ENCODE results near the gene WFIKKN1. TPM values are rescaled to one million over a fixed set of nuclear protein-coding genes. Genes with fewer than 3 reads are reported as not detected.

WFIKKN1 gene
- total and polyA plus RNA-seq, 2 of the 13 experiments (the other 11 are each of a cell fraction or from before 2014, with no cell fraction given): 1.7 to 4.9 TPM

DNA sequence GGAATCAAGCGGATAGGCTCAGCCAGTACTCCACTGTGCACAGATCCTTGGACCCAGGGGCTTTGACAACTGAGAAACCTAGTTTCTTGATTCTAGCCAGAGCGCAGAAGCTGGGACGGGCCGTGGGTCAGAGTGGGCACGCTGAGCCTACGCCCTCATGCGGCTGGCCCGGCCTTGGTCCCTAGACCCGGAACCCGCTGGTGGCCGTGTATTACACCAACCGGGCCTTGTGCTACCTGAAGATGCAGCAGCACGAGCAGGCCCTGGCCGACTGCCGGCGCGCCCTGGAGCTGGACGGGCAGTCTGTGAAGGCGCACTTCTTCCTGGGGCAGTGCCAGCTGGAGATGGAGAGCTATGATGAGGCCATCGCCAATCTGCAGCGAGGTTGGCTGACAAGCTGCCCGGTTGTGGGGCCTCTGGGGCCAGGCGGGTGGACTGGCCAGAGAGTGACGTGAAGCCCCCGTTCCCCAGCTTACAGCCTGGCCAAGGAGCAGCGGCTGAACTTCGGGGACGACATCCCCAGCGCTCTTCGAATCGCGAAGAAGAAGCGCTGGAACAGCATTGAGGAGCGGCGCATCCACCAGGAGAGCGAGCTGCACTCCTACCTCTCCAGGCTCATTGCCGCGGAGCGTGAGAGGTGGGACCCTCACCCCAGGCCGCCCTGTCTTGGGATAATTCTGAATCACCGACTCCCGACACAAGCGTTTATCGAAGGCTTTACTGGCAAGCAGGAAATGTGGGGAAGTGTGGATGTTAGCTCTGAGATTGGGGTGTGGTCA lies 50.4 kb downstream of the WFIKKN1 start:
- H4K20me1 ChIP-seq (ENCODE audit: insufficient read depth, low read length): 0 out of 2 replicates have a peak, but pooled peaks cover 3% of the 10 kb centered on the region
- peak overlapping the region; percentile 80 for H3K4me2 ChIP-seq (ENCODE audit: low read depth, low read length)
- no peaks in the 10 kb centered on the region; a peak in 1 of 5 replicates for H3K27me3 ChIP-seq (ENCODE audit: control insufficient read depth in 1 of 2, insufficient read depth in 2 of 2, low read length in 2 of 2)
- FAIRE-seq (no peak), ATAC-seq (peak; percentile 14), DNase-seq (ENCODE audit: low spot score) (peak; percentile 49)
- no peaks in the 10 kb centered on the region for H3K9me3 ChIP-seq (ENCODE audit: low read length)
- peaks cover 16% of the 10 kb centered on the region for H3K79me2 ChIP-seq (ENCODE audit: insufficient read depth, low read length)
- peak overlapping the region; percentile 76 for H3K27ac ChIP-seq (ENCODE audit: extremely low read length, insufficient read depth, low read length)
- peaks cover 33% of the 10 kb centered on the region for H3K4me1 ChIP-seq (ENCODE audit: insufficient read depth, low read length)
- 53% methylated on average over 34 of the region's 44 CpGs for WGBS (ENCODE audit: low lambda C conversion rate)
- peaks cover 8 to 17% of the 10 kb centered on the region in 2 experiments; a peak in 4 of 5 replicates for H3K36me3 ChIP-seq (replicated peaks in 1 of 2; ENCODE audit: control insufficient read depth in 1 of 2, insufficient read depth in 2 of 2, low read length in 2 of 2)
- BruUV-seq (replicated peaks): no TSS peak
- in situ Hi-C loops (cut with HindIII; ENCODE audit: extremely low pct_ligation_motif_present, low pct_unique_long_range_greater_than_20kb) (no loop called here), intact Hi-C loops (cut with micrococcal nuclease; ENCODE audit: unreplicated experiment) (no loop called here)
- H3K9ac ChIP-seq (ENCODE audit: insufficient read depth, low read depth, low read length): peak overlapping the region; percentile 82
- H2AFZ ChIP-seq (ENCODE audit: low read length): no peak overlapping the region
- CTCF ChIA-PET (ENCODE audit: low intra/inter-chr PET ratio, low total read pairs): interaction anchor here (0.8 kb wide), 1 partner anchor 13 kb away, joined by 3 read pairs; the partner anchor contains the start of gene RHOT2
- peak overlapping the region; percentile 72 to 88 (median 85) for H3K4me3 ChIP-seq (replicated peaks in 1 of 3; ENCODE audit: insufficient read depth in 1 of 3, low read depth in 2 of 3, low read length in 3 of 3)
- POLR2A ChIA-PET: interaction anchor here (0.6 to 4.4 kb wide), 7 partner anchors 8 to 311 kb away, joined by 3 to 34 read pairs (median 5); partner anchors contain the start of genes METRN, MRPL28, RHOT2 and WDR24
- TF ChIP-seq GATAD1 (CRISPR knock-in tag; IDR thresholded peaks at IDR 0.05) (peak; percentile 45; the same call in 1 of the 2 replicates), MYC (CRISPR knock-in tag; IDR thresholded peaks at IDR 0.05; ENCODE audit: borderline replicate concordance) (peak; percentile 51; the same call in 1 of the 2 replicates), ZNF768 (CRISPR knock-in tag; IDR thresholded peaks at IDR 0.05) (peak; percentile 27; the same call in 1 of the 2 replicates), CENPX (CRISPR knock-in tag; IDR thresholded peaks at IDR 0.05) (no peak), ZNF616 (CRISPR knock-in tag; IDR thresholded peaks at IDR 0.05; ENCODE audit: low read depth) (no peak), GATAD2A (CRISPR knock-in tag; IDR thresholded peaks at IDR 0.05) (0 out of 2 replicates have a peak, but pooled peaks have one; percentile 12), CHCHD3 (CRISPR knock-in tag; IDR thresholded peaks at IDR 0.05) (0 out of 2 replicates have a peak, but pooled peaks have one; percentile 20), CBX2 (IDR thresholded peaks at IDR 0.05; ENCODE audit: low read depth, low read length) (no peak), CBX2 (CRISPR knock-in tag; IDR thresholded peaks at IDR 0.05; ENCODE audit: low read depth) (no peak), FOXC1 (CRISPR knock-in tag; IDR thresholded peaks at IDR 0.05; ENCODE audit: borderline replicate concordance) (0 out of 2 replicates have a peak, but pooled peaks have one; percentile 25), TSC22D2 (CRISPR knock-in tag; IDR thresholded peaks at IDR 0.05; ENCODE audit: borderline replicate concordance) (no peak), ZNF546 (CRISPR knock-in tag; conservative IDR thresholded peaks at IDR 0.05) (no peak), ZSCAN21 (CRISPR knock-in tag; IDR thresholded peaks at IDR 0.05; ENCODE audit: borderline replicate concordance) (peak; percentile 64; the same call in 1 of the 2 replicates)
- TF ChIP-seq, protein P1, sequence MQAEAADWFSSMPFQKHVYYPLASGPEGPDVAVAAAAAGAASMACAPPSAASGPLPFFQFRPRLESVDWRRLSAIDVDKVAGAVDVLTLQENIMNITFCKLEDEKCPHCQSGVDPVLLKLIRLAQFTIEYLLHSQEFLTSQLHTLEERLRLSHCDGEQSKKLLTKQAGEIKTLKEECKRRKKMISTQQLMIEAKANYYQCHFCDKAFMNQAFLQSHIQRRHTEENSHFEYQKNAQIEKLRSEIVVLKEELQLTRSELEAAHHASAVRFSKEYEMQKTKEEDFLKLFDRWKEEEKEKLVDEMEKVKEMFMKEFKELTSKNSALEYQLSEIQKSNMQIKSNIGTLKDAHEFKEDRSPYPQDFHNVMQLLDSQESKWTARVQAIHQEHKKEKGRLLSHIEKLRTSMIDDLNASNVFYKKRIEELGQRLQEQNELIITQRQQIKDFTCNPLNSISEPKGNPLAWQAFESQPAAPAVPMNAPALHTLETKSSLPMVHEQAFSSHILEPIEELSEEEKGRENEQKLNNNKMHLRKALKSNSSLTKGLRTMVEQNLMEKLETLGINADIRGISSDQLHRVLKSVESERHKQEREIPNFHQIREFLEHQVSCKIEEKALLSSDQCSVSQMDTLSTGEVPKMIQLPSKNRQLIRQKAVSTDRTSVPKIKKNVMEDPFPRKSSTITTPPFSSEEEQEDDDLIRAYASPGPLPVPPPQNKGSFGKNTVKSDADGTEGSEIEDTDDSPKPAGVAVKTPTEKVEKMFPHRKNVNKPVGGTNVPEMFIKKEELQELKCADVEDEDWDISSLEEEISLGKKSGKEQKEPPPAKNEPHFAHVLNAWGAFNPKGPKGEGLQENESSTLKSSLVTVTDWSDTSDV (CRISPR knock-in tag; IDR thresholded peaks at IDR 0.05): 0 out of 2 replicates have a peak, but pooled peaks have one; percentile 20
- TF ChIP-seq, protein P2, sequence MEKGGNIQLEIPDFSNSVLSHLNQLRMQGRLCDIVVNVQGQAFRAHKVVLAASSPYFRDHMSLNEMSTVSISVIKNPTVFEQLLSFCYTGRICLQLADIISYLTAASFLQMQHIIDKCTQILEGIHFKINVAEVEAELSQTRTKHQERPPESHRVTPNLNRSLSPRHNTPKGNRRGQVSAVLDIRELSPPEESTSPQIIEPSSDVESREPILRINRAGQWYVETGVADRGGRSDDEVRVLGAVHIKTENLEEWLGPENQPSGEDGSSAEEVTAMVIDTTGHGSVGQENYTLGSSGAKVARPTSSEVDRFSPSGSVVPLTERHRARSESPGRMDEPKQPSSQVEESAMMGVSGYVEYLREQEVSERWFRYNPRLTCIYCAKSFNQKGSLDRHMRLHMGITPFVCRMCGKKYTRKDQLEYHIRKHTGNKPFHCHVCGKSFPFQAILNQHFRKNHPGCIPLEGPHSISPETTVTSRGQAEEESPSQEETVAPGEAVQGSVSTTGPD (CRISPR knock-in tag; IDR thresholded peaks at IDR 0.05): no peak
